DMS79 treated with DMSO at 0.1 percent for 48 hours (cell line): ENCODE measurements around the gene TSPAN9.
A peak's percentile ranks its signal among the peaks of the same experiment; 100 is the strongest.

Source experiments
- DNase-seq: peaks from one replicate; lab custom pipeline; 2025; lab: John Stamatoyannopoulos, UW

Gene TSPAN9

DNA sequence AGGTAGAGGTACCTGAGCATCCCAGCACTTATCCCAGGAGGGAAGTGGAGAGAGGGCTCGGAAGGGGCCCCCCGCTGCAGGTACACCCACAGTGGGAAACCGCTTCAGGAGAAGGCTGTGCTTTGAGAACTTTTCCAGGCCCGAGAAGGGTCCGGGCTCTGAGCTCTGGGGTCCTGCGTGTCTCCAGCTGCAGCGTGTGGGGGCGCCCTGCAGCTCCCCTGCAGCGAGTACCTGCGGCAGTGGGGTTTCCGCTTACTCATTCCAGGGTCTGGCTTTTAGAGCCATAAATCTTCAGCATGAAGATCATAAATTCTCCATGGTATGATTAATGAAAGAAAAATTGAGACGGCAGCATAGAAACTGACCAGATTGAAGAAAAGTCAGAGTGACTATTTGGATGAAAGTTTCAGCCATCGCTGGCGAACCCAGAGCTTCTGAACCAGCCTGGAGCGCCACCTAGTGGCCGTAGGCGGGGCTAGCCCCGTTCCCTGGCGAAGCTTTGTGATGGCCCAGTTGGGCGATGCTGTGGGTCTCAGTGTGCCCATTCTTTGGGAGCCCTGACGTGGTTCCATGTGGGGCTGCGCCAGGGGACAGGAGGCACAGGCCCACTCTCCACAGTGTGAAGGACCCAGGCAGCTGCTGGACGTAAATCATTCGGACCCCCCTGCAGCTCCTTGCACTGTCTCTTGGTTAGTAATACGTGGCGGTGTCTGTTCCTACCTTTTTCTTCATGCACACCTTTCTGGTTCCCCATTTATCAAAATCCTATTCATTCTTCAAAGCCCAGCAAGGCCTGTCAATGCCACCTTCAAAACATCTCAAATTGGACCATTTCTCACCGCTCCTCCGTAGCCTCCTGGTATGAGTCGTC lies 198.2 kb downstream of the TSPAN9 start:
- DNase-seq: peak; percentile 69

DNA sequence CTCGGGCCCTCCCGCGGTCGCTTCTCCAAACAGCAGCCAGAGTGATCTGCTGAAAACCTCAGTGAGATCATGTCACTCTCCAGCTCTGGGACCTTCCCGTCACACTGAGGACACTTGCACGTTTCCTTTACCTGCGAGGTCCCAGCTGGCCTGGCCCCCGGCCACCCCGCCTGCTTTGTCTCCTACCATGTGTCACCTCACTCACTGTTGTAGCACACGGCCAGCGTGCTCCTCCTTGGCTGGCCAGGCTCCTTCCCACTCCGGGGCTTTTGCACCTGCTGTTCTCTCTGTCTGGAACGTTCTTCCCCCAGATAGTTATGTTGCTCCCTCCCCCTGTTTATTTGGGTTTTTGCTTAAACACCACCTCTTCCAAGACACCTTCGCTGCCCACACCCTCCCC lies 199.0 kb downstream of the TSPAN9 start:
- no peak for DNase-seq

DNA sequence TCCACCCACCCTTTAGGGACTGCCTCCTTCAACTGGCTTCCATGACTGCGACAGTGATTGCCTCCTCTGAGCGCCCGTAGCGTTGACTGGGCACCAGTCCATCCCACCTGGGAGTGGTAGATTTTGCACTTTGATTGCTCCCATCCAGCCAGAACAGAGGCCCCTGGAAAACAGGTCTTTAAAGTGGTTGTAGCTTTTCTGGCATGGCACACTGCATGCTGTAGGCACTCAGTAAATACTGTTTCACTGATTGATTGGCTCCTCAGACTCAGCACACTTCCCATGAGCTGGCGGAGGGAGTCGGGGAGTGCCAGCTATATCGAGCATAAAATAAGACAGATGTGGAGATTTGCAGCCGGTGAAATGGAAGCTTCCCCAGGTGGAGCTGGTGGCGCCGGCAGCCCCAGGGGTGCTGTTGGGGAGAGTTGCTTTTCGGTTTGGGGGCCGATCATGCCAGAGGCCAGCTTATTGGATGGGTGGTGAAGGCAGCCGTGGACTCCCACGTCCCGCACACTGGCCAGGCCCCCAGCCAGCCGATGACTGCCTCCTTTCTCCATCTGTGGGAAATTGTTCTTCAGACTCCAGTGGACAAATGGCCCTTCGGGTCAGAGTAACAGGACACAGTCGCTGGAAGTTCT lies 200.2 kb downstream of the TSPAN9 start:
- DNase-seq: peak; percentile 97

DNA sequence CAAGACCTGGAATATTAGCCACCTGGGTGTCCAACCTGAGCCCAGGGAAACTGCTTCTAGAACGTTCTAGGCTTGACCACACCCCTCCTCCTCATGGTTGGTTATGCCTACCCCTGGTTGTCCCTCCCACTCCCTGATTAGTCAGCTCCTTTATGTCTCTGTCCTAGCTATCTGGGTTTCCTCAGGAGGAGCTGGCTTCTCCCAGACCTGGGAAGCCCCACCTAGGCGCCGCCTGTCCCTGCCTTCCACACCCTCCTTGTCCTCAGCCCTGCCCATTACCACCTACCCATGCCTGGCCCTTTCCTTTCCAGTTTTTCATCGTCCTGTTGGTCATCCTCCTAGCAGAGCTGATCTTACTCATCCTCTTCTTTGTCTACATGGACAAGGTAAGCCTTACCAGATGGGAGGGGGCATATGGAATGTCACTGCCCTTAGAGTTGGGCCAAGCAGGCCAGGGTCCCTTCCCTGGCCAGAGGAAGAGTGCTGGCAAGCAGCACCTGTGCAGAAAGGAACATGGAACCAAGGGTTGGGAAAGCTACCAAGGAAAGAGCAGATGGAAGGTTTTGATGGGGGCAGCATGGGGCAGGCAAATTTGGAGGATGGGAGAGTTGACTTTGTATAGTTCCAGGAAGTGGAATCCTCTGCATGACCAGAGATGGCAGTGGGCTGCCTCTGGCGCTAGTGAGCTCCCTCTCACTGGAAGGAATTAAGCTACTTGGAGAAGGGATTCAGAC lies 201.7 kb downstream of the TSPAN9 start:
- no peak for DNase-seq

DNA sequence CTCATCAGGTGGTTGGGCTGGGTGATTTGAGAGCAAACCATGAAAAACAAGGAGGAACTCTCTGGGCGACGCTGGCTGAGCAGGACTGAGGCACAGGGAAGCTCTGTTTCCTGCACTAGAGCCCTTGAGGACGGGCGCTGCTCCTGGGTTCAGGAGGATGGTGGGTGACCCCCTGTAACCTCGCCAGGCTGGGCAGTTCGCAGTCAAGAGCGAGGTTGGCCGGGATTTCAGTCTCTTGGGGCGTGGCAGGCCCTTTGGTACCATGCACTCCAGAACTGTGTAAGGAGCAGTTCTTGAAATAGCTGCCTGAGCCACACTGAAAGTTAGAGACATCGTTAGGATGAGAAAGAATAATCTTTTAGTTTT lies 202.2 kb downstream of the TSPAN9 start:
- no peak for DNase-seq

DNA sequence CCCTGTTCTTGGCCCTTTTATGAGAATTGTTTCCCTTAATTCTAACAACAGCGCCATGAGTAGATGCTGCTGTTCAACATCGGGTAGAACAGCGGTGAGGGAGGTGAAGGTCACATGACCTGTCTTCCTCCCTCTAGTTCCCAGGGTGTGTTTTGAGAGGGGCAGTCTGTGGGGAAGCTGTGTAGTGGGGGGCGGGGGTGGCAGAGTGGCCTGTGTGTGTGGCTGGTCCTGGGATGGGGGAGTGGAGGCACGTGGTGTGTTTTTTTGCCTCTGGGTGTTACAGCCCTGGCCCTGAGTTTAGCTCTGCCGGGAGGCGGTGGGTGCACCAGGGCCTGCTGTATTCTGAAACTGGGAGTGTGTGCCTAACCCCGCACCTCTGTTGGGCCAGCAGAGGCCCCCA lies 202.7 kb downstream of the TSPAN9 start:
- no peak for DNase-seq

DNA sequence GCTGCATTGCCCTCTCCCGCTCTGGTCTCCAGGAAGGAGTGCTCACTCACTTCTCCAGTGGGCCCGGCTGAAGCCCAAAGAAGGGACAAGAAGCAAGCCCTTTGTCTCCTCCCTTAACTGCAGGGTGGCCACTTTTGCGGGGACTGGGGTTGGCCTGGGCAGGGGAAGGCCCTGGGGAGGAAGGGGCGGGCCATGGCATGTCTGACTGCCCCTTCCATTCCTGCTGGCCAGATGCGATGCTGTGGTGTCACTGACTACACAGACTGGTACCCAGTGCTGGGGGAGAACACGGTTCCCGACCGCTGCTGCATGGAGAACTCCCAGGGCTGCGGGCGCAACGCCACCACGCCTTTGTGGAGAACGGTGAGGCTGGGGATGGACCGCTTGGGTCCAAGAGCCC lies 203.8 kb downstream of the TSPAN9 start:
- no peak for DNase-seq

DNA sequence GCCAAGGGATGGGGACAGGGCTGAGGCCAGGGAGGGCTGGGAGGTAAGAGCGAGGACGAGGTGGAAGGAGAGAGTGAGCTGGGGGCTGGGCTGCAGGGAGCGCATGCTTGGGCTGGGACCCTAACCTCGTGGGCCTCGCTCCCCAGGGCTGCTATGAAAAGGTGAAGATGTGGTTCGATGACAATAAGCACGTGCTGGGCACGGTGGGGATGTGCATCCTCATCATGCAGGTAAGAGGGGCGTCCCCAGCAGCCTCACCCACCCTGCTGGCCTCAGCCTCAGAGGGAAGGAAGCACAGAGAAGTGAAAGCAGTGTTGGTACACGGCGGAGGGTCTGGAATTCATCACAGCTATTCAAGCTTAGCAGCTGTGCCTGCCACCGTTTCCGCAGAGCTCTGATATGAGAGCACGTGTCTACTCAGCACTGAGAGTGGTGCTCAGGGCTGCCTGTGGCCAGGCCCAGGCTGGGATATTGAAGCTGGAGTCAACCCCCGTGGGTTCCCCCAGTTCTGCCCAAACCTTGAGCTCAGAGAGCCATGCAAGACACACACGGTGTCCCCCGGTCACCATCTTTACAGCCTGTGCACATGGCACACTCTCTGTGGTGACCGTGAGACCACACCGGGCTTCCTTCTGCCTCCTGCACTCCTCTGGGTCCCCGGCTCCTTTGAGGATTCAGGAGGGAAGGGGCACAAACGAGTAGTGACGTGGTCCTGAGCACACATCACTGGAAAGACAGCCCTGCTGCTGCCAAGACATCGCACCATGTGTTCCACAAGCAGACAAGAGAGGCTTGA lies 204.6 kb downstream of the TSPAN9 start:
- DNase-seq: peak; percentile 73

DNA sequence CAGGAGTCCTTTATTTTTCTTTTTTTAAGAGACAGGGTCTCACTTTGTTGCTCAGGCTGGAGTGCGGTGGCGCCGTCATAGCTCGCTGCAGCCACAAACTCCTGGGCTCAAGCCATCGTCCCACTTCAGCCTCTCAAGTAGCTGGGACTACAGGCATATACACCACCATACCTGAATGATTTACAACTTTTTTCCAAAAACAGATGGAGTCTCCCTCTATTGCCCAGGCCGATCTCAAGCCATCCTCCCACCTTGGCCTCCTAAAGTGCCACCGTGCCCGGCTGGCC lies 205.1 kb downstream of the TSPAN9 start:
- DNase-seq: peak; percentile 95

DNA sequence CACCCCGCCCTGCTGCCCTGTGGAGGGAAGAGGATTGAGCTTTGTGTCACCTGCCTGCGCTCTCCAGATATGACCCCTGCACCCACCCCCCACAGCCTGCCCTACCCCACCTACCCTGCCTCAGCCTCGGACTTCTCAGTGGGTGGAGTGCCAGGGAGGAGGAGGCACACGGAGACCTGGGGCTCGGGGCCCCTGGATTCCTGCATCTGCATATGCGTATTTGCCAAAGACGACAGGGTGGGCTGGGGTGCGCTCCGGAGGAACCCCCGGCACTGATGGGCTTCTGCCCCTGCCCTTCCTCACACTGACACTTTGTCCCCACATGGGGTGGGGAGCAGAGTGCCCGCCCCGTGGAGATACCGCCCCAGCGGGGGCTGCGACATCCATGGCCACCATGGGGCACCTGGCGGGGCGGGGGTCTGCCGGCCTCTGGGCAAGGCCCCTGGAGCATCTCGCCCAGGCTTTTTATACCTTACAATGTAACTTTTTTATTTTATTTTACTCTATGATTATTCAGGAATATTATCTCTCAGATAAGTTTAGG lies 206.0 kb downstream of the TSPAN9 start:
- no peak for DNase-seq

DNA sequence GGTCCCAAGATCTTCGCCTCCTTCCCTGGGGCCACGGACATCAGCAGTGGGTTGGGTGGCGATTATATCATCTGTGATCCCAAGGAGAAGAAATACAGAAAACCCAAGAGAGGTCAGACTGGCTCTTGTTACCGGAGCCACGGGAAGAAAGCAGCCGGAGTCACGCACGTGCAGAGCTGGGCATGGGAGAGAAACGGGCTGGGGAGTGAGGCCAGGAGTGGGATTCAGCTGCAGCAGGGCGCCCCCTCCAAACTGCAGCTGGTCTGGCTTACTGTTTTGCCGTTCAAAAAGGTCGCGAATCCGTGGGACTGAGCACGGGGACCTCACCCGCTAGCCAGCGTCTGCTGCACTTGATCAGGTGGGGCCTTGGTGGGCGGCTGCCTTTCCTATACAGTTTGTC lies 207.2 kb downstream of the TSPAN9 start:
- no peak for DNase-seq

DNA sequence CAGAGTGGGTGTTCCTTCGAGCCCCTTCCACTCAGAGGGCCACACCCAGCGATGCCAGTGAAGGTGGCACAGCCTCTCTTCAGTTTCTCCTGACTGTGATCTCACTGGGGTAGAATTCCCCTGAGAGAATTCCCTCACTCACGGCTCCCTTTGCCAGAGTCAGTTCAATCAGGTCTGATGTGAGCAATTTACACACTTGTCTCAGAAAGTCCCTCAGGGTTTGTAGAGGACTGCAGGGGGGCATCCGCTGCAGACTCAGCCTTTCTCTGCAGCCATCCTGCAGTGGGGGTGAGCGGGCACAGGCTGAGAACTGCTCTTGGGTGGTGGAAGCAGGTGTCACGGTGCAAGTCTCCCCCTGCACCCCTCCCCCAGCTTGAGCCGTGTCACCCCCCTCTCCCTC lies 208.4 kb downstream of the TSPAN9 start:
- no peak for DNase-seq

DNA sequence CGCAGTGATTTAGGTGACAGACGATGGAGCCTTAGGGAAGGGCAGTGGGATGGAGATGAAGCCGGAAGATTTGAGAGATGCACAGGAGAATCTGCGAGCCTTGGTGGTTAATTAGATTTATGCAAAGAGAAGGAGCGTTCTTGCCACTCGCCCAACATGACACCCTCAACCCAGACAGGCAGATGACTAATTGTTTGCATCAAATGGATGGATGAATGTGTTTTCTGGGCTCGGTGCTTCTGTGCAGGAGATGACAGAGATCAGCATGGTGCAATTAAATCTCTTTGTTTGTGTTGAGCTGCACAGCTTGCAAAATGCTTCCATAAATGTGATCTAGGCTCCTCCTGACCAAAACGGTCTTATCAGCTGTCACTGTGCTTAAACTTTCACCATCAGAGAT lies 211.5 kb downstream of the TSPAN9 start:
- DNase-seq: no peak

DNA sequence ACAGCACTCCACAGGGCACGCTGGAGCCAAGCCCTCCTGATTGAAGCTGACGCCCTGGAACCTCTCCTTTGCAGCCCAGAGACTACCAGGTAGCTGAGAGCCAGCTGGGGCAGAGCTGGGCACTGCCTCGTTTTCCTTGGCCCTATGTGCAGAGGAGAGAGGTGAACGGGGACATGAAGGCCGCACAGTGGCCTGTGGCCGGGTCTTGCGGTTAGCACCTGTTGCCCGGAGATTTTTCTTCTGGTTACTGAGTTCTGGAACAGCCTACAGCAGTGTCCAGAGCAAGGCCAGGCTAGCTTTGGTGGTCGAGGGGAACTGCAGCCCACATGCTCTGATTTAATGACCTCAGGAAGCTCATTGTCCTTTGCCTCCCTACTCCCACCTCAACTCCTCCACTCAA lies 212.5 kb downstream of the TSPAN9 start:
- no peak for DNase-seq

DNA sequence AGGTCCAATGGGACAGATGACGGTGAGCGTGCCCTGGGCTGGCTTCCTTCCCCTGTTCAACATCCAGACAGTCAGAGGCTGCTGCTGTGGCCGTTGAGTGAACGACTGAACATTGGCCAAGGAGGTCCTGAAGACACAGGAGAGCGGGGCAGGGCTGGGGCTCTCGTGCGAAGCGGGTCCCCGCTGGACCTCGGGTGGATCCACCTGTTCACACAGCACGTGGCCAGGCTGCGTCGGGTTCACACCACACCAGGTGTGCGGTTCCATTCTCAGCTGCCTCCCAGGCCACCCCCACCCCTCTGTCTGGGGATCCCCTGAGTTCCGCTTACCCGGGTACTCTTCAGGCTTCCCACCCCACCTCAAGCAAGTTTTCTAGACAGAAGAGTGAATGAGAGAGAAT lies 214.8 kb downstream of the TSPAN9 start:
- no peak for DNase-seq

DNA sequence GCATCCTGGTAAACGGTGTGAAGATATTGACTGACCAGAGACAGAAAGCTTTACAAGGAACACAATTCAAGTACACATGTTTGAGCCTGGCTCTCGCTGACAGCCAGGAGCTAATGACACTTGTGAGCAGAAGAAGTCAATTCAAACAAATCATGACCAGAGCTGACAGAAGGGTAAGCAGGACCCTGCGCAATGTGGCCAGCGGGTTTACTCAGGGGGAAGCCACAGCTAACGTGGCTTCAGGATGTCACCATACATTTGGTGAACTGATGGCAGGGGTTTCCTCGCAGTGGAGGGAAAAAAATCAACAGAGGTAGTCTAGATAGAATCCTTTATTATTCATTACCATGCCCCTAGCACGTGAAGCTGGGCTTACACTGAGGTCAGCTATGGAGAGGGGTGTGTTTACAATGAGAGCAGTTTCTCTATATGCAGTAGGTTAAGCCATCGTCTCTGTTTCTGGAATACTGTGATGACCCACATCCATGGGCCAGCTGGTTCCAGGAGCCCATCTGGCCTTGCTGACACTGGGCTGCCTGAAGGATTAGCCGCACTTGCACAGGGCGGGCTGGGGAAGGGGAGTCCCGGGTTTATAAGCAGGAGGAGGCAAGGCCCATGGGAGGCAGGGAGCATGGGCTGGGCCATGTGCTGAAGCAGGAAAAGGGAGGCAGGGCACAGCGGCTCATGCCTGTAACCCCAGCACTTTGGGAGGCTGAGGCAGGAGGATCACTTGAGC lies 215.7 kb downstream of the TSPAN9 start:
- DNase-seq: no peak

DNA sequence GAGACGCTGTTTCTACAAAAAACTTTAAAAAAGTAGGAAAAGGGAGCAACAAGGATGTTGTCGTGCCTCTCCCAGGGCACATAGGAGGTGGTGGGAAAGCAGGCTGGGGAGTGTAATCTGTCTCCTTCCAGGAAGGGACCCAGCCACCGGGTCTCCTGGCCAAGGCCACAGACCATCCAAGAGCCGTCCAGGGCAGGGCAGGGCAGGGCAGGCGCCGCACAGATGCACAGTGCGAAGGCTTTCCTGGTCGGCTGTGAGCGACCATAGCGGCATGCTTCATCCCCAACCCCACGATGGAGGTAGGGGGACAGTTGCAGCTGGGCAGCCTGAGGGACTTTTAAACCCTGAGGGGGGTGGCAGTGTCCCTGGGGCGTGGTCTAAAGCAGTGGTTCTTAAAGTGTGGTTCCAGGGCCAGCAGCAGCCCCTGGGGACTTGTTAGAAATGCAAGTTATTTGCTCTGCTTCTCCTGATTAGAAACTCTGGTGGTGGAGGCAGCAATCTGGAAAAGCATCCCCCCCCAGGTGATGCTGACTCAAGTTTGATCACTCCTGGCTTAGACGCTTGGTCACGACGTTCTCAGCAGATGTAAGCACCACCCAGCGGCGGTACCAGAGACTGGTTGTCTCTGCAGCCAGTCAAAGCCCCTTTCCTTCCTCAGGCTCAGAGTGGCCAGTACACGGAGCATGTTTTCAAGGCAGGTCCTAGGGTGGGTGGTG lies 216.4 kb downstream of the TSPAN9 start:
- peak; percentile 41 for DNase-seq

DNA sequence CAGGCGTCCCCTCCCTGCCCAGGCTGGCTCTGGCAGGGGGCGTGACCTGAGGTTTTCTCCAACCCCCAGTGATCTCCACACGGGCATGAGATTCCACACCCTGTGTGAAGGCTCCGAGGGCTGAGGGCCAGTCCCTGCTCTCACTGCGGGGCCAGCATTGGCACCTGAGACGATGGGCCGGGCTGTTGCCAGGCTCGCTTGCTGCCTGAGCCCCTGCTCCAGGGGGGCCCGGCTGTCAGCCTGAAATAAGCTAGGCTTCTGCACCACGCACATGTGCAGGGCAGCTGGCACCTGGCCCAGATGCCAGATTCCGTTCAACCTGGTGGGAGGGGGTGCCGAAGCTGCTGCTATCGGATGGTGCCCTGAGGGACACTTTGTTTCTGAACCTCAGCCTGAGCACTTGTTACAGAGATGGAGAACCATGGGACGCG lies 217.3 kb downstream of the TSPAN9 start:
- DNase-seq: peak; percentile 65

DNA sequence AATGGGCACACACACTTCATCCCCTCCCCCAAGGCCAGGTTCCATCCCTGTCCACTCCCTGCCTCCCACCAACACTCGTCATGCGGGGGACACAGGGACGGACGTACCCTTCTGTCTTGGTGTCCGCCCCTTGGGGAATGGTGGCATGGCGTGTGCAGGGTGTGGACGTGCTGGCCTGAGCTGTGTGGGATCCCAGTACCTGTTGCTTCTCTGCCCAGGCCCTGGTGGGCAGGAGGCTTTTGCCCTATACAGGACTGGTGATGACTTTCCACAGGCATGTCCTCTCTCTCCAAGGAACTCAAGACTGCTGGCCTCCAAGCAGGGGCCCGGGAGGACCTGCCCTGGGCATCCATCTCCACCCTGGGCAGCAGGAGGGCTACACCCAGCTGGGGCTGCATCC lies 218.0 kb downstream of the TSPAN9 start:
- no peak for DNase-seq

DNA sequence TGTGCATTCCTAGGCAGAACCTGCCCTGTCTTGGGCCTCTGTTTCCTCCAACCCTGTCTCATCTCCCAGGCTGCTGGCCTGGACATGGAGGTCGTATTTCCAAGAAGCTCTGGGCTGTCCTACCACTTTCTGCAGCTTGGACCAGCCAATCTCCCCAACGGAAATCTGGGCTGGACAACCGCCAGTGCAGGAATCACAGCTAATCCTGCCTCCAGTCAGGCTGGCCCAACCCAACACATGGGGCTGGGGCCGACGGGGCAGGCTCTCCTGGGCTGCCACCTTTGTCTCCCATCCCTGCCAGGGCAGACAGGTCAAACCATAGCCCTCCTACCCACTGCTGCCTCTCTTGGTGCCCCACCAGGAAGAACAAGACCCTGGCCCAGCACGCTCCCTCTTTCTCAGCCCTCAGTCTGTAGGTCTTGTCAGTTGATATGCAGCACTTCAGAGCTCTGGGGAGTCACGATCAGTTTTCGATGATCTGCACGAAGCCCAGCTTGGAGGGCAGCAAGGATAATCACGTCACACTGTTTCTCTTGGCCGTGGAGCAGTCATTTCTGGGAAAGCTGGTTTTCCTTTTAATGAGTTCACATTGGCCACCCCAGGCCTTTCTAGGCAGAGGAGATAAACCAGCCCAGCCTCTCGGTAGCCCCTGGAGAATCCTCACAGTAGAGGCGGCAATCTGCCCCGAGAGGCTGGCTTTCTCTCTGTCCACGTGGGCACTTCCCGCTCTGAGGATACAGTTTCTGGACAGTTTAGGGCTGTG lies 218.6 kb downstream of the TSPAN9 start:
- no peak for DNase-seq
